Prostate gland (tissue), 2 donors: ENCODE data around the gene NINL. TPM values are rescaled to one million over a fixed set of nuclear protein-coding genes. Genes with fewer than 3 reads are reported as not detected.

Experiments used
- DNase-seq: peaks from one replicate; pipeline ENCODE4 v3.0.0-alpha.2; 2019; ENCODE audit warnings: low spot score
- H3K27ac ChIP-seq, 2 donors: fragments of 200-600 bp; sonication (generic); 2 replicates each; pipeline ENCODE4 v1.5.1; 2017 to 2019
- H3K27me3 ChIP-seq: fragments of 200-600 bp; sonication (generic); replicated peaks from 2 replicates; pipeline ENCODE4 v1.5.1; 2019; ENCODE audit not compliant: insufficient read depth
- H3K36me3 ChIP-seq, 2 donors: fragments of 200-600 bp; sonication (generic); 1 replicate in 1 of 2; 2 replicates in 1 of 2; pipeline versions ENCODE4 v1.5.1 to v1.8.1; 2017 to 2019
- H3K4me1 ChIP-seq: fragments of 200-600 bp; sonication (generic); replicated peaks from 2 replicates; pipeline ENCODE4 v1.5.1; 2019
- H3K4me3 ChIP-seq, 2 donors: fragments of 200-600 bp; sonication (generic); 2 replicates each; pipeline ENCODE4 v1.5.1; 2017 to 2019
- H3K9me3 ChIP-seq: fragments of 200-600 bp; sonication (generic); 2 replicates; pipeline ENCODE4 v1.5.1; 2017
- CTCF ChIP-seq, 4 experiments: fragments of 200-600 bp in 2 of 4; fragments of 450-650 bp in 2 of 4; sonication (generic) in 2 of 4; IDR thresholded peaks; 1 replicate in 3 of 4; 2 replicates in 1 of 4; pipeline ENCODE4 v1.5.1; 2016 to 2019; ENCODE audit warnings: antibody characterized with exemption in 4 of 4, mild to moderate bottlenecking in 2 of 4, moderate library complexity in 2 of 4
- POLR2A ChIP-seq: fragments of 450-650 bp; IDR thresholded peaks from one replicate; pipeline ENCODE4 v1.6.1; 2016; ENCODE audit warnings: antibody characterized with exemption, mild to moderate bottlenecking
- POLR2AphosphoS5 ChIP-seq: sonication (generic); formaldehyde crosslinking; IDR thresholded peaks from one replicate; pipeline ENCODE4 v1.6.1; 2017; ENCODE audit warnings: antibody characterized with exemption
- WGBS: methylation state at CpG from one replicate; pipeline ENCODE4 v1.1.5; 2018; 5-methylcytosine and 5-hydroxymethylcytosine counted together
- intact Hi-C: fragments of 100-400 bp; cut with DNase I; formaldehyde crosslinking; loops from one replicate; pipeline ENCODE4 v1.14.2; 2022
- total RNA-seq, 2 donors: library from RNA; depleted of rRNA; stranded (reverse); fragments of >200 nt; gene quantifications; one replicate each; pipeline ENCODE4 v1.1.0, GENCODE V29; 2016

The NINL gene
- total RNA-seq, 2 donors from 2014 or later, result 16.3 to 31.1 TPM

- intact Hi-C loops, result no loop called here
- 89% methylated on average over 8 of the region's 8 CpGs for WGBS
Observed at GRCh38 chr20:25467441-25467840, 117.9 kb downstream of the NINL start.

GRCh38 chr20:25466846-25467245 is 118.5 kb downstream of the NINL start:
- intact Hi-C loops, result no loop called here
- Histone ChIP-seq H3K4me1 (no peaks in the 10 kb centered on the region), H3K27me3 (no peaks in the 10 kb centered on the region), H3K27ac (no peak overlapping the region), H3K4me3 (no peak overlapping the region), H3K9me3 (no peaks in the 10 kb centered on the region), H3K36me3 (peaks cover 0 to 5% of the 10 kb centered on the region in 2 donors)
- TF ChIP-seq POLR2AphosphoS5 (no peak), CTCF (IDR thresholded peaks at IDR 0.05) (no peak), POLR2A (no peak)
- WGBS, result 83% methylated on average over 7 of the region's 7 CpGs
- no peak for DNase-seq

More at GRCh38 chr20:25467441-25467840, 117.9 kb downstream of the NINL start:
- Histone ChIP-seq H3K27me3 (no peaks in the 10 kb centered on the region), H3K4me1 (no peaks in the 10 kb centered on the region), H3K27ac (no peak overlapping the region), H3K36me3 (peaks cover 0 to 5% of the 10 kb centered on the region in 2 donors), H3K9me3 (no peaks in the 10 kb centered on the region), H3K4me3 (no peak overlapping the region)
- no peak for DNase-seq
- no peak for TF ChIP-seq POLR2AphosphoS5
- no peak for TF ChIP-seq CTCF (IDR thresholded peaks at IDR 0.05)
- TF ChIP-seq POLR2A, result no peak

- Histone ChIP-seq H3K9me3 (no peaks in the 10 kb centered on the region), H3K4me3 (no peak overlapping the region), H3K27ac (no peak overlapping the region), H3K36me3 (peaks cover 0 to 5% of the 10 kb centered on the region in 2 donors), H3K4me1 (no peaks in the 10 kb centered on the region), H3K27me3 (no peaks in the 10 kb centered on the region)
- 84% methylated on average over 15 of the region's 15 CpGs for WGBS
- DNase-seq, result no peak
- TF ChIP-seq POLR2A (no peak), CTCF (IDR thresholded peaks at IDR 0.05) (no peak), POLR2AphosphoS5 (no peak)
- intact Hi-C loops, result no loop called here
Observed at GRCh38 chr20:25465243-25466135, 119.8 kb downstream of the NINL start.

- H3K4me1 ChIP-seq, result no peaks in the 10 kb centered on the region
- WGBS, result 72% methylated on average over 13 of the region's 13 CpGs
- no peaks in the 10 kb centered on the region for H3K9me3 ChIP-seq
- no peak for TF ChIP-seq POLR2A
- no peak for TF ChIP-seq POLR2AphosphoS5
- TF ChIP-seq CTCF (IDR thresholded peaks at IDR 0.05), result no peak
- intact Hi-C loops, result no loop called here
- H3K27ac ChIP-seq, result no peak overlapping the region
- H3K27me3 ChIP-seq, result no peaks in the 10 kb centered on the region
- no peak overlapping the region for H3K4me3 ChIP-seq
- no peak for DNase-seq
- H3K36me3 ChIP-seq, result peaks cover 0 to 5% of the 10 kb centered on the region in 2 donors
Observed at GRCh38 chr20:25464501-25465242, 120.7 kb downstream of the NINL start.
